ENCODE data around the gene TOX2.
A peak's percentile ranks its signal among the peaks of the same experiment; 100 is the strongest.

TOX2 gene

DNA sequence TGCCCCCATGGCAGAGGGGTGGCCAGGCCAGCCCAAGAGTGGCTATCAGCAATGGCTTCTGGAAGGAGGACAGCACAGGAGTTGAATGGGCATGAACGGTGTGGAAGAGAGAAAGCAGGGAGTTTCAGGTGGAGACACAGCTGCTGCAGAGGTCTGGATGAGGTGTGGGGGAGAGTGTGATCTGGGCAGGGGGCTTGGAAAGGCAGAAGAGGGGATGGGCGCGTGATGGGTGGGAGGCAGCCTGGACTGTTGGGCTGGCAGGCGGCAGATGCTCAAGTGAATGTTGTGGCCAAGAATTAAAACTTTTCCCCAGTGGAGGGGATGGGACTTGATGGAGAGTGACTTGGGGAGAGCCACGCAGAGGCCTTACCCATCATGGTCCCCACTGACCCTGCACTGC is 46.5 kb downstream of the TOX2 start:
- TF ChIP-seq, protein P1, sequence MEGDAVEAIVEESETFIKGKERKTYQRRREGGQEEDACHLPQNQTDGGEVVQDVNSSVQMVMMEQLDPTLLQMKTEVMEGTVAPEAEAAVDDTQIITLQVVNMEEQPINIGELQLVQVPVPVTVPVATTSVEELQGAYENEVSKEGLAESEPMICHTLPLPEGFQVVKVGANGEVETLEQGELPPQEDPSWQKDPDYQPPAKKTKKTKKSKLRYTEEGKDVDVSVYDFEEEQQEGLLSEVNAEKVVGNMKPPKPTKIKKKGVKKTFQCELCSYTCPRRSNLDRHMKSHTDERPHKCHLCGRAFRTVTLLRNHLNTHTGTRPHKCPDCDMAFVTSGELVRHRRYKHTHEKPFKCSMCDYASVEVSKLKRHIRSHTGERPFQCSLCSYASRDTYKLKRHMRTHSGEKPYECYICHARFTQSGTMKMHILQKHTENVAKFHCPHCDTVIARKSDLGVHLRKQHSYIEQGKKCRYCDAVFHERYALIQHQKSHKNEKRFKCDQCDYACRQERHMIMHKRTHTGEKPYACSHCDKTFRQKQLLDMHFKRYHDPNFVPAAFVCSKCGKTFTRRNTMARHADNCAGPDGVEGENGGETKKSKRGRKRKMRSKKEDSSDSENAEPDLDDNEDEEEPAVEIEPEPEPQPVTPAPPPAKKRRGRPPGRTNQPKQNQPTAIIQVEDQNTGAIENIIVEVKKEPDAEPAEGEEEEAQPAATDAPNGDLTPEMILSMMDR (conservative IDR thresholded peaks at IDR 0.05): no peak
- peak overlapping the region; percentile 87; the same call in 1 of the 2 replicates for H3K27ac ChIP-seq

DNA sequence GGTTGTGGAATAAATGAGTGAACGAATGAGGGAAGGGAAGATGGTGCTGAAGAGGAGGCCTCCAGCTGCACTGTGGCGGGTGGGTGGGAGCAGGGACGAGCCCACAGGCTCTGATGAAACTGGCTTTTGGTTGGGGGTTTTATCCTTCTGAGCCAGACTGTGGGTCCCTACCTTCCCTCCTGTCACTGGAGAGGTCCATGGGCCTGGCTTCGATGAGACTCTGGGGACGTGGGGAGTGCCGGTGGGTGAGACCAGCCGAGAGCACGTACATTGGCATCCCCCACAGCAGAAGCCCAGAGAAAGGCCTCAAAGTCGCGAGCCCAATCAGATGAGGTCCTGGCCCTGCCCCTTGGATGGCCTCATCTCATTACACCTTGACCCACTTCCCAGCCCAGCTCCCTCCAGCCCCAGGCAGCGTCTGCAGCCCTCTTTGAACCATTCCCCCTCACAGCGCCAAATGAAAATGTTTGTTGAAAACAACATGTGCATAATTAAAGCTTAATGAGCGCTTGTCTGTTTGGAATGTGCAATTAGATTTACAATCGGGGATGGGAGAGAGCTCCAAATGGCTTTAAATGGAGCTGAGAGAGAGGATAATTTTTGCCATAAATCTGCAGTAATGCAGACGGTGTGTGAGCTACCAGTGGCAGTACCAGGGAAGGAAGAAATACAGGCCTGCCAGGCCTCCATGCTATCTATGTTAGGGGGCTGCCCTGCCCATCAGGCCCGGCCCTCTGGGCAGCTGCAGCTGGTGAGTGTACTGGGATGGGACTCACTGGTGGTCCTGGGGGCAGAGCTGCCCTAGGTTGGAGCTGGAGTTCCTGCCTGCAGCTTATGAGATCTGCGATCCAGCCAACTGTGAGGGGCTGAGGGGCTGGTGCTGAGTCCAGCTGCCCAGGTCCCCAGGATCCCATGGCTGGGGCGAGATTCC is 47.2 kb downstream of the TOX2 start:
- H3K27ac ChIP-seq: no peak overlapping the region
- TF ChIP-seq, protein P1 (conservative IDR thresholded peaks at IDR 0.05): no peak

DNA sequence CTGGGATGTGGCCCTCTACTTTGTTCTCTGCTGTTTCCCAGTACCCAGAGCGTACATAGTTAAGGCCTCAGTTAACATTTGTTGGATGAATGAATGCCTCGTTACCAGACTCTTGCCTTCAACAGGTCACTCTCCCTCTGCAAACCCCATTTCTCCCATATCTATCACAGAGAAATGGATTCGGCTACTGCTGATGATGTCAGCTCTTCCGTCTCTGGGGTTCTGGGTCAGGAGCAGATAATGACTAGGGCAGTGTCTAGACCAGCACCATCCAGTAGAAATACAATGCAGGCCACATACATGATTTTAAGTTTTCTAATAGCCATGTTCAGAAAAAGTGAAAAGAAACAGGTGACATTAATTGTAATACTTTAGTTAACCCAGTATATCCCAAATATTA is 47.9 kb downstream of the TOX2 start:
- H3K27ac ChIP-seq: no peak overlapping the region
- TF ChIP-seq, protein P1 (conservative IDR thresholded peaks at IDR 0.05): no peak

DNA sequence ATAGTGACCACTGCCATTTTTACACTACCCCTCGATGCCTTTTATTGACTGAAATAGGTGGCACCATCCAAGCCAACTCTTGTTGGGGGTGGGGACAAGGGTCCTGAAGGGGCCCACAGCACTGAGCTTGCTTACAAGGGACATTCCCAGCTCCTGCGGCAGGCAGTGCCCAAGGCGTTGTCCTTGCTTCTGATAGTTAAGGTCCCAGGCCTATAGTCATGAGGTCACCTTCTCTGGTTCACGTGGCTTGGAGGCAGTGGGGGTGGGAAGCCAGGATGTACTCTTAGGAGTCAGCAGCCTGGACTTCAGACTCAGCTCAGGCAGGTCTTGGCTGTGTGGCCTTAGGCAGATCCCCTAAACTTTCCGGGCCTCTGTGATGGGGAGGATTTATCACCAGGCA is 48.6 kb downstream of the TOX2 start:
- H3K27ac ChIP-seq: no peak overlapping the region
- TF ChIP-seq, protein P1 (conservative IDR thresholded peaks at IDR 0.05): no peak

DNA sequence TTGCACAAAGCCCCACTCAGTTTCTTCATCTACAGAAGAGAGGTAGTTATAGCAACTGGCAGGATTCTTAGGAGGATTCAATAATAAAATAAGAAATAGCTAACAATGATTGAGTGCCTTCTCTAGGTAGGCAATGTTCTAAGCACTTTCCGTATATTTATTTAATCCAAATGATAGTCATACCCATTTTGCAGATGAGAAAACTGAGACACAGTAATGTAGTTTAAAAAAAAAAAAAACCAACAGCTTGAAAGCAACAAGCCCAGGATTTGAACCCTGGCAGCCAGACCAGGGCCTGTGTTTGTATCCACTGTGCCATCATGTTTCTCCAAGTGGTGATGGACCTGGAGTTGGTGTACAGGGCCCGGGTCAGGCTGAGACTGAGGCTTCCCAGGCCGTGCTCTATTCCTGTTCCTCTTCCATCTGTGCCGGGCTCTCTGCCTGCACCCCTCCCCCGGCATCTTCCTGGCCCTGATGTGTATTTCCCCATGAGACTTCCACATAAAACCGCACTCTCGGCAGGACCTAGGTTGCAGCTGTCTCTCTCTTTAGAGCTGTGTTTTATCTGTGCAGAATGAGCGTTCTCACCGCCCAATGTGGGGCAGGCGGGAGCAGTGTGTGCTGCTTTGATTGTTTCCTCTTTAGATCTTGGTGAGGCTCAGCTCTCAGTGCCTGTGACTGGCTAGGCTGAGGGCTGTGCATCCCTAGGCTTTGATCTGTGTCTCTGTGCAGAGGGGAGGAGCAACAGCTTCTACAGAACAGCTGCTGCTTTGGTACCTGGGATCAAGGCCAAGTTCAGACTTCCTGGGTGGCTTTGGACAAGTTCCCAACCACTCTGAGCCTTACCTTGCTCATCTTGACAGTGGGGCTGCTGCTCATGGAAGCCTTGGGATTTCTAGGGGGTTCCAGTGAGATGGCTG is 49.5 kb downstream of the TOX2 start:
- TF ChIP-seq, protein P1 (conservative IDR thresholded peaks at IDR 0.05): no peak
- H3K27ac ChIP-seq: 0 out of 2 replicates have a peak overlapping the region, but pooled peaks have one; percentile 10

DNA sequence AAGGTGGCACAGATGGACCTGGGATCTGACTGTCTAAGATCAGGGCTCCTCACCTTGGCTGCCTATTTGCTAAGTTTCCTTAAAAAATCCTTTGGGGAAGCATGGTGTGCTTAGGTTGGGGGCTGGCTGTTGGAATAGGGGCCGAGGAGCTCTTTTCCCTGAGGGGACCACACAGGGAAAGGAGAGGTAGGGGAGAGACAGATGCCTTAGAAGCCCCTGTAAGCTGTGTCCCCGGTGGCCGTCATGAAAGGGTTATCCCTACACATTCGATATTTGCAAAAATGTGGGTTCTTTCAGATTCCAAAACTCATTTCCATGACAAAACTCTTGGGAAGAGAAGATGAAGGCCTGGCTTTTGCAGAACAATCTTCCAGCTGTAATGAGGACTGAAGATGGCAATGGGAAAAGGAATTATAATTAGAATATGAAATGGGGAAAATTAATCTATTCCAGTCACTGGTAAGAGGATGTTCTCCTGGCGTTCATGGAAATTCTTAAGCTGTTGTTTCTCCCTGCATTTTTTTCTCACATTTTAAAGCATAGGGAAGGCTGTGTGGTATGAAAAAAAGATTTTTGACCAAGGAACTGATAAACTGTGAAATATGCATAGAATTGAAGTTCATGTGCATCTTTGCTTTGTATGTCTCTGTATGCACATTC is 53.8 kb downstream of the TOX2 start:
- no peak overlapping the region for H3K27ac ChIP-seq
- TF ChIP-seq, protein P1 (conservative IDR thresholded peaks at IDR 0.05): no peak

Data from VCaP (cell line).